ENCODE measurements around the gene ECHDC1.

Gene ECHDC1

GRCh38 chr6:127266892-127267645 lies 76.3 kb downstream of the ECHDC1 start:
- 0% methylated on average over 64 of the region's 64 CpGs for WGBS, 2 experiments
- no peaks in the 10 kb centered on the region for H3K36me3 ChIP-seq (ENCODE audit: control insufficient read depth, insufficient read depth, low read length)
- peak overlapping the region; percentile 68 for H3K4me3 ChIP-seq (ENCODE audit: insufficient read depth, low read depth, low read length)
- no peaks in the 10 kb centered on the region for H3K9me3 ChIP-seq (ENCODE audit: control insufficient read depth, low read length)
- H3K27me3 ChIP-seq (ENCODE audit: control insufficient read depth, insufficient read depth, low read length, poor library complexity, severe bottlenecking): no peaks in the 10 kb centered on the region
- H3K27ac ChIP-seq (ENCODE audit: insufficient read depth, low read depth, low read length, poor library complexity, severe bottlenecking): peak overlapping the region; percentile 98
- H3K4me1 ChIP-seq (ENCODE audit: control insufficient read depth, insufficient read depth, low read length): peaks cover 2% of the 10 kb centered on the region

GRCh38 chr6:127266178-127266891 lies 77.1 kb downstream of the ECHDC1 start, which contains the start of gene RNF146:
Gene RNF146, plus strand, starts transcription at chr6:127266864. Its CDS starts 13,475 bp downstream, at chr6:127280339.
- Histone ChIP-seq H3K27ac (ENCODE audit: insufficient read depth, low read depth, low read length, poor library complexity, severe bottlenecking) (peak within 1 kb of the TSS; percentile 98), H3K9me3 (ENCODE audit: control insufficient read depth, low read length) (no peaks in the 10 kb centered on the region), H3K4me3 (ENCODE audit: insufficient read depth, low read depth, low read length) (peak within 1 kb of the TSS; percentile 68), H3K36me3 (ENCODE audit: control insufficient read depth, insufficient read depth, low read length) (no peaks in the 10 kb centered on the region), H3K27me3 (ENCODE audit: control insufficient read depth, insufficient read depth, low read length, poor library complexity, severe bottlenecking) (no peaks in the 10 kb centered on the region), H3K4me1 (ENCODE audit: control insufficient read depth, insufficient read depth, low read length) (peaks cover 2% of the 10 kb centered on the region)
- WGBS, 2 experiments: 1% methylated on average over 39 to 40 of the region's 40 CpGs

GRCh38 chr6:127263481-127263880 lies 79.9 kb downstream of the ECHDC1 start:
- 72 to 73% methylated on average over 4 of the region's 4 CpGs for WGBS, 2 experiments
- no peaks in the 10 kb centered on the region for H3K36me3 ChIP-seq (ENCODE audit: control insufficient read depth, insufficient read depth, low read length)
- no peaks in the 10 kb centered on the region for H3K27me3 ChIP-seq (ENCODE audit: control insufficient read depth, insufficient read depth, low read length, poor library complexity, severe bottlenecking)
- H3K4me3 ChIP-seq (ENCODE audit: insufficient read depth, low read depth, low read length): no peak overlapping the region
- H3K4me1 ChIP-seq (ENCODE audit: control insufficient read depth, insufficient read depth, low read length): no peaks in the 10 kb centered on the region
- H3K9me3 ChIP-seq (ENCODE audit: control insufficient read depth, low read length): no peaks in the 10 kb centered on the region
- no peak overlapping the region for H3K27ac ChIP-seq (ENCODE audit: insufficient read depth, low read depth, low read length, poor library complexity, severe bottlenecking)

- no peak overlapping the region for H3K4me3 ChIP-seq (ENCODE audit: insufficient read depth, low read depth, low read length)
- H3K27me3 ChIP-seq (ENCODE audit: control insufficient read depth, insufficient read depth, low read length, poor library complexity, severe bottlenecking): no peaks in the 10 kb centered on the region
- no peak overlapping the region for H3K27ac ChIP-seq (ENCODE audit: insufficient read depth, low read depth, low read length, poor library complexity, severe bottlenecking)
- no peaks in the 10 kb centered on the region for H3K36me3 ChIP-seq (ENCODE audit: control insufficient read depth, insufficient read depth, low read length)
- no peaks in the 10 kb centered on the region for H3K4me1 ChIP-seq (ENCODE audit: control insufficient read depth, insufficient read depth, low read length)
- WGBS, 2 experiments: 96 to 100% methylated on average over 1 of the region's 1 CpG
- no peaks in the 10 kb centered on the region for H3K9me3 ChIP-seq (ENCODE audit: control insufficient read depth, low read length)
Measured at GRCh38 chr6:127262896-127263295, 80.5 kb downstream of the ECHDC1 start.

- Histone ChIP-seq H3K27ac (ENCODE audit: insufficient read depth, low read depth, low read length, poor library complexity, severe bottlenecking) (no peak overlapping the region), H3K27me3 (ENCODE audit: control insufficient read depth, insufficient read depth, low read length, poor library complexity, severe bottlenecking) (no peaks in the 10 kb centered on the region), H3K36me3 (ENCODE audit: control insufficient read depth, insufficient read depth, low read length) (no peaks in the 10 kb centered on the region), H3K9me3 (ENCODE audit: control insufficient read depth, low read length) (no peaks in the 10 kb centered on the region), H3K4me3 (ENCODE audit: insufficient read depth, low read depth, low read length) (no peak overlapping the region), H3K4me1 (ENCODE audit: control insufficient read depth, insufficient read depth, low read length) (no peaks in the 10 kb centered on the region)
- 88 to 93% methylated on average over 6 of the region's 6 CpGs for WGBS, 2 experiments
Measured at GRCh38 chr6:127255286-127255685, 88.1 kb downstream of the ECHDC1 start.

GRCh38 chr6:127249621-127250020 lies 93.8 kb downstream of the ECHDC1 start:
- no peaks in the 10 kb centered on the region for H3K9me3 ChIP-seq (ENCODE audit: control insufficient read depth, low read length)
- WGBS, 2 experiments: 83 to 96% methylated on average over 1 of the region's 1 CpG
- no peaks in the 10 kb centered on the region for H3K36me3 ChIP-seq (ENCODE audit: control insufficient read depth, insufficient read depth, low read length)
- no peaks in the 10 kb centered on the region for H3K27me3 ChIP-seq (ENCODE audit: control insufficient read depth, insufficient read depth, low read length, poor library complexity, severe bottlenecking)
- no peak overlapping the region for H3K27ac ChIP-seq (ENCODE audit: insufficient read depth, low read depth, low read length, poor library complexity, severe bottlenecking)
- H3K4me3 ChIP-seq (ENCODE audit: insufficient read depth, low read depth, low read length): no peak overlapping the region
- H3K4me1 ChIP-seq (ENCODE audit: control insufficient read depth, insufficient read depth, low read length): no peaks in the 10 kb centered on the region

GRCh38 chr6:127247114-127248096 lies 96.0 kb downstream of the ECHDC1 start:
- Histone ChIP-seq H3K36me3 (ENCODE audit: control insufficient read depth, insufficient read depth, low read length) (no peaks in the 10 kb centered on the region), H3K27ac (ENCODE audit: insufficient read depth, low read depth, low read length, poor library complexity, severe bottlenecking) (no peak overlapping the region), H3K4me3 (ENCODE audit: insufficient read depth, low read depth, low read length) (no peak overlapping the region), H3K4me1 (ENCODE audit: control insufficient read depth, insufficient read depth, low read length) (no peaks in the 10 kb centered on the region), H3K9me3 (ENCODE audit: control insufficient read depth, low read length) (no peaks in the 10 kb centered on the region), H3K27me3 (ENCODE audit: control insufficient read depth, insufficient read depth, low read length, poor library complexity, severe bottlenecking) (no peaks in the 10 kb centered on the region)
- 86 to 92% methylated on average over 4 of the region's 4 CpGs for WGBS, 2 experiments

- Histone ChIP-seq H3K4me1 (ENCODE audit: control insufficient read depth, insufficient read depth, low read length) (no peaks in the 10 kb centered on the region), H3K4me3 (ENCODE audit: insufficient read depth, low read depth, low read length) (no peak overlapping the region)
- WGBS, 2 experiments: 100% methylated on average over 1 of the region's 1 CpG; no CpG with 5 or more reads in 1 of the 2 experiments
Measured at GRCh38 chr6:127243501-127243900, 99.9 kb downstream of the ECHDC1 start.

More at GRCh38 chr6:127243501-127243900, 99.9 kb downstream of the ECHDC1 start:
- Histone ChIP-seq H3K27me3 (ENCODE audit: control insufficient read depth, insufficient read depth, low read length, poor library complexity, severe bottlenecking) (no peaks in the 10 kb centered on the region), H3K27ac (ENCODE audit: insufficient read depth, low read depth, low read length, poor library complexity, severe bottlenecking) (no peak overlapping the region), H3K9me3 (ENCODE audit: control insufficient read depth, low read length) (no peaks in the 10 kb centered on the region), H3K36me3 (ENCODE audit: control insufficient read depth, insufficient read depth, low read length) (no peaks in the 10 kb centered on the region)

Measured in ectodermal cell (in vitro differentiated cells).